A673 (cell line): ENCODE data around the gene DLG2. TPM values are rescaled to one million over a fixed set of nuclear protein-coding genes. Genes with fewer than 3 reads are reported as not detected.

Experiments
- BruUV-seq: library from RNA; stranded (reverse); fragments of 400-500 nt; replicated peaks from 2 replicates; lab custom pipeline; 2021; lab: Mats Ljungman, UMichigan
- CTCF ChIA-PET: fragments of 300-600 bp; sonication (Branson Sonifier 250); formaldehyde crosslinking; loops from one replicate; lab custom pipeline; 2022; ENCODE audit warnings: antibody characterized with exemption; lab: Charles Lee
- POLR2A ChIA-PET: fragments of 300-600 bp; sonication (Branson Sonifier 250); formaldehyde crosslinking; loops from one replicate; lab custom pipeline; 2022; ENCODE audit warnings: antibody characterized with exemption; ENCODE audit not compliant: low non-redundant PET; lab: Charles Lee
- DNase-seq: peaks from one replicate; pipeline ENCODE4 v3.0.0-alpha.2; 2015; ENCODE audit warnings: low spot score
- H3K27ac ChIP-seq: fragments of 200-600 bp; sonication (generic); 2 replicates; pipeline ENCODE4 v1.5.1; 2016; ENCODE audit warnings: mixed run types, low read depth, mild to moderate bottlenecking, mixed read lengths, antibody characterized with exemption, low read length; ENCODE audit not compliant: poor library complexity, severe bottlenecking
- H3K27me3 ChIP-seq: fragments of 200-600 bp; sonication (generic); replicated peaks from 2 replicates; pipeline ENCODE4 v1.6.1; 2017; ENCODE audit warnings: mixed run types, low read depth, mild to moderate bottlenecking, mixed read lengths, antibody characterized with exemption, low read length; ENCODE audit not compliant: insufficient read depth, poor library complexity
- H3K36me3 ChIP-seq: fragments of 200-600 bp; sonication (generic); 2 replicates; pipeline ENCODE4 v1.6.1; 2016; ENCODE audit warnings: mixed run types, mild to moderate bottlenecking, mixed read lengths, antibody characterized with exemption, low read length; ENCODE audit not compliant: insufficient read depth, poor library complexity, severe bottlenecking
- H3K4me1 ChIP-seq: fragments of 200-600 bp; sonication (generic); 2 replicates; pipeline ENCODE4 v1.6.1; 2017; ENCODE audit warnings: mixed run types, mild to moderate bottlenecking, mixed read lengths, antibody characterized with exemption, low read length; ENCODE audit not compliant: insufficient read depth, poor library complexity, severe bottlenecking
- H3K4me3 ChIP-seq: fragments of 200-600 bp; sonication (generic); 2 replicates; pipeline ENCODE4 v1.5.1; 2016; ENCODE audit warnings: low read depth, mixed run types, mild to moderate bottlenecking, mixed read lengths, low read length; ENCODE audit not compliant: poor library complexity, severe bottlenecking
- H3K9me3 ChIP-seq: fragments of 200-600 bp; sonication (generic); 2 replicates; pipeline ENCODE4 v1.6.1; 2016; ENCODE audit warnings: mixed run types, low read depth, mild to moderate bottlenecking, mixed read lengths, antibody characterized with exemption, low read length; ENCODE audit not compliant: poor library complexity, severe bottlenecking
- EZH2 ChIP-seq: fragments of 200-600 bp; sonication (generic); IDR thresholded peaks from 2 replicates; pipeline ENCODE4 v1.6.1; 2017; ENCODE audit warnings: borderline replicate concordance, low read depth, mild to moderate bottlenecking, mixed read lengths, antibody characterized with exemption, low read length; ENCODE audit not compliant: poor library complexity, severe bottlenecking
- intact Hi-C: fragments of 100-400 bp; cut with micrococcal nuclease; formaldehyde crosslinking; loops from one replicate; pipeline ENCODE4 v1.10.0; 2022; ENCODE audit not compliant: unreplicated experiment
- total RNA-seq: library from RNA; stranded (reverse); gene quantifications from 2 replicates; pipeline ENCODE4 v1.2.3, GENCODE V29; 2021
- TF ChIP-seq, protein P1 (sequence below): fragments of 300-800, 200-600 bp; sonication (generic); conservative IDR thresholded peaks from 2 replicates; pipeline ENCODE4 v1.5.1; 2017; ENCODE audit warnings: low read depth, mild to moderate bottlenecking, antibody characterized with exemption, low read length, moderate library complexity, mixed read lengths

The DLG2 gene
- total RNA-seq, 1 experiment from 2014 or later: 277 TPM

DNA sequence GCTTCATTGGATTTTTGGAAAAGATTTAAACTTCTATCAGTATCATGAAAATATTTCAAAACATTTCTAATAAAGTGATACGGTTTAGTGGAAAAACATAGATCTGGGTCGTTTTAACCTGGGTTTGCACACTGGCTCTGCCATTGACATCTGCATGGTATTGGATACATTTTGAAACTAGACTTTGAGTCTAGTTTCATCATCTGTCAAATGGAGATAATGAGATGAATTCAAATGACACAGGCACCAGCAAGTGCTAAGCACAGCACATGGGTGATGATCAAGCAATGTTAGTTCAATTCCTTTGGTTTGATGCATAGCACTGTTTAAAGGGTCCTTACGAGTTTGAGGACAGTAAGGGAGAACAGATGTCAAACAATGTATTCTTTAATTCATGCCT lies 1522.0 kb downstream of the DLG2 start:
- Histone ChIP-seq H3K36me3 (no peaks in the 10 kb centered on the region), H3K9me3 (no peaks in the 10 kb centered on the region), H3K4me1 (no peaks in the 10 kb centered on the region), H3K27ac (no peak overlapping the region), H3K27me3 (no peaks in the 10 kb centered on the region), H3K4me3 (no peak overlapping the region)
- ChIA-PET POLR2A (no interaction called here), CTCF (no interaction called here)
- TF ChIP-seq, protein P1, sequence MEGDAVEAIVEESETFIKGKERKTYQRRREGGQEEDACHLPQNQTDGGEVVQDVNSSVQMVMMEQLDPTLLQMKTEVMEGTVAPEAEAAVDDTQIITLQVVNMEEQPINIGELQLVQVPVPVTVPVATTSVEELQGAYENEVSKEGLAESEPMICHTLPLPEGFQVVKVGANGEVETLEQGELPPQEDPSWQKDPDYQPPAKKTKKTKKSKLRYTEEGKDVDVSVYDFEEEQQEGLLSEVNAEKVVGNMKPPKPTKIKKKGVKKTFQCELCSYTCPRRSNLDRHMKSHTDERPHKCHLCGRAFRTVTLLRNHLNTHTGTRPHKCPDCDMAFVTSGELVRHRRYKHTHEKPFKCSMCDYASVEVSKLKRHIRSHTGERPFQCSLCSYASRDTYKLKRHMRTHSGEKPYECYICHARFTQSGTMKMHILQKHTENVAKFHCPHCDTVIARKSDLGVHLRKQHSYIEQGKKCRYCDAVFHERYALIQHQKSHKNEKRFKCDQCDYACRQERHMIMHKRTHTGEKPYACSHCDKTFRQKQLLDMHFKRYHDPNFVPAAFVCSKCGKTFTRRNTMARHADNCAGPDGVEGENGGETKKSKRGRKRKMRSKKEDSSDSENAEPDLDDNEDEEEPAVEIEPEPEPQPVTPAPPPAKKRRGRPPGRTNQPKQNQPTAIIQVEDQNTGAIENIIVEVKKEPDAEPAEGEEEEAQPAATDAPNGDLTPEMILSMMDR: no peak
- no peak for DNase-seq
- no TSS peak for BruUV-seq
- intact Hi-C loops: no loop called here

DNA sequence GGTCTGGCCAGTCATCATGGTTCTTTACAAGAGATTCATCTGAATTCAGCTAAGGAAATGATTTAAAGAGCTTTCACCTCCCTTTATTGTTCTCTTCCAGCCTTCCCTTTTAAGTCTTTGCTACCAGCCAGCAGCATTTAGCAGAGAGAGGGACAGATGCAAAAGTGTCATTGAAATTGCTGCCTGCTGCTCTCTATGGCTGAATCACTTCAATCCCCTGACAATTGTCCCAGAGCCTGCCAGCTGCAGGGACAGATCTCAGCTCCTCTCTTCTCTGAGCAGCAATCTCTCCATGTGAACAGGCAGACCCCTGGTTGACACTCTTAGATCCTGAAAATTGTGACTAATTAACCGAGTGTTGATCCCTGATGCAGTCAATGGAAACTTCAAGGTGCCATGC lies 1524.0 kb downstream of the DLG2 start:
- Histone ChIP-seq H3K27ac (no peak overlapping the region), H3K27me3 (no peaks in the 10 kb centered on the region)

DNA sequence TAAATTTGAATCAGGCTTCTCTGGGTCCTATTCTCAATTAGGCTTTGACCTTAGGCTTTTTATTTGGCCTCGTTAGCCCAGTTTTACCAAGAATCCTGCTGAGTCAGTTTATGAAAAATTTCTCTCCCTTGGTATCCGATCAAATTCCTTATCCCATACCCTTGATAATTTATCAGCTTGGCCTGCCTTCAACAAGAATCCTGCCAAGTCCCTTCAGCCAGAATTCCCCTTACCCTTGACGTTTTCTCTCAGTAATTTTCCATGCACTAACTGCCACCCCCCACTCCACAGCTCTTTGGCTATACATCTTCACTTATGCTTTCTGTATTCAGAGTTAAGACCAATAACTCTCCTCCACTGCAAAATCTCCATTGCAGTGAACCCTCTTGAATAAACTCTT lies 1530.0 kb downstream of the DLG2 start:
- no peaks in the 10 kb centered on the region for H3K36me3 ChIP-seq
- BruUV-seq: no TSS peak
- H3K9me3 ChIP-seq: no peaks in the 10 kb centered on the region
- no peaks in the 10 kb centered on the region for H3K27me3 ChIP-seq
- CTCF ChIA-PET: no interaction called here
- POLR2A ChIA-PET: no interaction called here
- H3K4me1 ChIP-seq: no peaks in the 10 kb centered on the region
- H3K27ac ChIP-seq: no peak overlapping the region
- no peak for DNase-seq
- no peak for TF ChIP-seq EZH2
- TF ChIP-seq, protein P1: no peak
- intact Hi-C loops: no loop called here
- no peak overlapping the region for H3K4me3 ChIP-seq

More for the DNA sequence above, 1524.0 kb downstream of the DLG2 start:
- TF ChIP-seq EZH2: no peak
- TF ChIP-seq, protein P1: no peak
- H3K9me3 ChIP-seq: no peaks in the 10 kb centered on the region
- H3K4me1 ChIP-seq: no peaks in the 10 kb centered on the region
- H3K4me3 ChIP-seq: no peak overlapping the region
- intact Hi-C loops: no loop called here
- ChIA-PET POLR2A (no interaction called here), CTCF (no interaction called here)
- H3K36me3 ChIP-seq: no peaks in the 10 kb centered on the region
- no peak for DNase-seq
- no TSS peak for BruUV-seq
